ENCODE data around the gene TSPAN18. TPM values are rescaled to one million over a fixed set of nuclear protein-coding genes. Genes with fewer than 3 reads are reported as not detected.

Gene TSPAN18
- total and polyA plus RNA-seq, 2 experiments from 2014 or later = 6.0 to 10.6 TPM

GRCh38 chr11:44928816-44929215 is 202.1 kb downstream of the TSPAN18 start:
- Histone ChIP-seq H3K4me2 (no peak overlapping the region), H3F3A (replicated peaks; ENCODE audit: low read depth) (no peaks in the 10 kb centered on the region), H3K9me2 (ENCODE audit: insufficient read depth) (no peaks in the 10 kb centered on the region), H4K20me1 (replicated peaks; ENCODE audit: insufficient read depth) (no peaks in the 10 kb centered on the region), H3K27ac (ENCODE audit: low read depth) (no peak overlapping the region), H3K79me2 (replicated peaks; ENCODE audit: insufficient read depth) (no peaks in the 10 kb centered on the region), H3K4me1 (ENCODE audit: insufficient read depth) (peaks cover 16% of the 10 kb centered on the region), H3K27me3 (ENCODE audit: insufficient read depth) (no peaks in the 10 kb centered on the region), H3K36me3 (ENCODE audit: insufficient read depth) (no peaks in the 10 kb centered on the region), H2AFZ (no peak overlapping the region), H3K4me3 (no peak overlapping the region)
- TF ChIP-seq STAT1 (IDR thresholded peaks at IDR 0.05; ENCODE audit: unreplicated experiment) (no peak), EZH2 (IDR thresholded peaks at IDR 0.05; ENCODE audit: low read depth, unreplicated experiment) (no peak), EZH2phosphoT487 (IDR thresholded peaks at IDR 0.05; ENCODE audit: unreplicated experiment) (no peak), ZNF114 (CRISPR knock-in tag; IDR thresholded peaks at IDR 0.05) (no peak), JUNB (IDR thresholded peaks at IDR 0.05; ENCODE audit: unreplicated experiment) (no peak), ZNF331 (CRISPR knock-in tag; IDR thresholded peaks at IDR 0.05; ENCODE audit: low read depth) (no peak), ZNF462 (CRISPR knock-in tag; IDR thresholded peaks at IDR 0.05) (no peak), CREB1 (CRISPR knock-in tag; IDR thresholded peaks at IDR 0.05; ENCODE audit: low read depth) (no peak), REST (IDR thresholded peaks at IDR 0.05; ENCODE audit: unreplicated experiment) (no peak), POLR2AphosphoS5 (IDR thresholded peaks at IDR 0.05; ENCODE audit: low read depth) (no peak), CTCF (conservative IDR thresholded peaks at IDR 0.05; ENCODE audit: low read depth in 2 of 2) (no peak), NANOG (IDR thresholded peaks at IDR 0.05; ENCODE audit: borderline replicate concordance) (no peak)
- TF ChIP-seq, protein P1, sequence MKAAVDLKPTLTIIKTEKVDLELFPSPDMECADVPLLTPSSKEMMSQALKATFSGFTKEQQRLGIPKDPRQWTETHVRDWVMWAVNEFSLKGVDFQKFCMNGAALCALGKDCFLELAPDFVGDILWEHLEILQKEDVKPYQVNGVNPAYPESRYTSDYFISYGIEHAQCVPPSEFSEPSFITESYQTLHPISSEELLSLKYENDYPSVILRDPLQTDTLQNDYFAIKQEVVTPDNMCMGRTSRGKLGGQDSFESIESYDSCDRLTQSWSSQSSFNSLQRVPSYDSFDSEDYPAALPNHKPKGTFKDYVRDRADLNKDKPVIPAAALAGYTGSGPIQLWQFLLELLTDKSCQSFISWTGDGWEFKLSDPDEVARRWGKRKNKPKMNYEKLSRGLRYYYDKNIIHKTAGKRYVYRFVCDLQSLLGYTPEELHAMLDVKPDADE (IDR thresholded peaks at IDR 0.05) = no peak
- ATAC-seq (peak; percentile 70), DNase-seq (ENCODE audit: low spot score) (peak; percentile 86)
- peak overlapping the region; percentile 70; the same call in 1 of the 2 replicates for H3K27ac Mint-ChIP-seq
- H3K4me1 Mint-ChIP-seq = peaks cover 39% of the 10 kb centered on the region
- no peaks in the 10 kb centered on the region for H3K9me3 Mint-ChIP-seq
- H3K27me3 Mint-ChIP-seq (ENCODE audit: insufficient read depth, low read depth, poor library complexity) = peaks cover 28% of the 10 kb centered on the region
- peaks cover 9% of the 10 kb centered on the region; the same call in 1 of the 3 replicates for H3K36me3 Mint-ChIP-seq (ENCODE audit: low read depth)
- no peak overlapping the region for H3K4me3 Mint-ChIP-seq

All from GM23338 (cell line).